Mucosa of rectum (tissue), 2 donors: Measurements from ENCODE around the gene PLEKHO2.

Source experiments
- H3K27ac ChIP-seq, 2 donors: one replicate each; pipeline ENCODE4 v1.7.0; 2013; ENCODE audit warnings: inconsistent platforms in 2 of 2, low read depth in 2 of 2, low read length in 2 of 2
- H3K27me3 ChIP-seq, 2 donors: one replicate each; pipeline ENCODE4 v1.7.0; 2013; ENCODE audit warnings: low read length in 2 of 2; ENCODE audit not compliant: control insufficient read depth in 2 of 2, insufficient read depth in 2 of 2
- H3K36me3 ChIP-seq, 2 donors: one replicate each; pipeline ENCODE4 v1.7.0; 2013; ENCODE audit warnings: low read length in 2 of 2; ENCODE audit not compliant: control insufficient read depth in 2 of 2, insufficient read depth in 2 of 2
- H3K4me1 ChIP-seq, 2 donors: one replicate each; pipeline ENCODE4 v1.7.0; 2013; ENCODE audit warnings: low read length in 2 of 2, mild to moderate bottlenecking in 1 of 2; ENCODE audit not compliant: control insufficient read depth in 2 of 2, insufficient read depth in 2 of 2
- H3K4me3 ChIP-seq, 2 donors: one replicate each; pipeline ENCODE4 v1.7.0; 2013; ENCODE audit warnings: low read length in 2 of 2
- H3K9ac ChIP-seq, 2 donors: one replicate each; pipeline ENCODE4 v1.7.0; 2013; ENCODE audit warnings: low read length in 2 of 2, low read depth in 1 of 2, mild to moderate bottlenecking in 1 of 2
- H3K9me3 ChIP-seq, 2 donors: one replicate each; pipeline ENCODE4 v1.7.0; 2013; ENCODE audit warnings: low read length in 2 of 2; ENCODE audit not compliant: control insufficient read depth in 2 of 2
- donor health status: healthy.
- donor health status: Normal muscosa, but diverticular disease.

The PLEKHO2 gene

DNA sequence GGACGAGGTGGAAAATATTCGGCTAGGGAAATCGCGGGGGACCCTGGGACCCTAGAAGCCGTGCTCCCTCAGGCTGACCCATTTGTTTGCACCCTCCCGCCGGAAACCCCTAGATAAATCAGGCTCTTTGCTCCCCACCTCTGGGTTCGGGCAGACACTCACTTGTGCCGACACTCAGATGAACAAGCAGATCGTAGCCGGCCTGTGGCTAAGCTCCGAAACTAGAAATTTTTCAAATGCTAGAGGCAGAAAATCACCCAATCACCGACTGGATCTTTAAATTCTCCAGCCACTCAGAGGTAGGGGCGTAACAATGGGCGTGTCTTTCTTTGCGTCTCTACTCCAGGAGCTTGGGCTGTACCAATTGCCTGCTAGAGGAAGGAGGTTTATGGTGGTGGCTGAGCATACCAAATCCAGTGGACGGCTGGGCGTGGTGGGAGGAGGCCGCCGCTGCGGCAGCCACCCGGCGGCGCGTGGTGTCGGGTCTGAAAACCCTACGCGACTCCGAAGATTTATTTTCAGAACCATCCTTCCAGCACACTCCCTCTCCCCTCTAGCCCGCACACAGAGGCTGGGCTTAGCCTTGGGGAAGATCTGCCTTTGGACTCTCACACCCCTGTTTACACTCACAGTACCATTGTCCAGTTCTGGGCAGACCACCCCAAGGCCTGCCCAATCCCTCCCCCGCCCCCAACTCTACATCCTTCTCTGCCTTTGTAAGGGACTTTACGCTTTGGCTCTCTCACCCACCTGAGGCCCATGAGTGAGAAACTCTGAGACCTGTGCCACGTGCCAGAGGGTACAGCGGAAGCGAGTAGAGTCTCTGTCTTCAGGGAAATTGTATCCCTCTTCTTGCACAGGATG, 16.1 kb upstream of the PLEKHO2 start, which contains the start of gene PIF1:
TSS of gene PIF1 (minus strand) at position 217 of the 864 bp plus-strand sequence. CDS start 1,312 bp downstream, outside the sequence.
- no peaks in the 10 kb centered on the region for H3K36me3 ChIP-seq
- peaks cover 0 to 4% of the 10 kb centered on the region in 2 donors for H3K27me3 ChIP-seq
- H3K9ac ChIP-seq, result peak within 1 kb of the TSS; percentile 42 to 57
- peaks cover 15 to 18% of the 10 kb centered on the region in 2 donors for H3K4me1 ChIP-seq
- H3K4me3 ChIP-seq, result peak within 1 kb of the TSS; percentile 65 to 82
- peak within 1 kb of the TSS; percentile 11 to 72 for H3K27ac ChIP-seq
- no peaks in the 10 kb centered on the region for H3K9me3 ChIP-seq

DNA sequence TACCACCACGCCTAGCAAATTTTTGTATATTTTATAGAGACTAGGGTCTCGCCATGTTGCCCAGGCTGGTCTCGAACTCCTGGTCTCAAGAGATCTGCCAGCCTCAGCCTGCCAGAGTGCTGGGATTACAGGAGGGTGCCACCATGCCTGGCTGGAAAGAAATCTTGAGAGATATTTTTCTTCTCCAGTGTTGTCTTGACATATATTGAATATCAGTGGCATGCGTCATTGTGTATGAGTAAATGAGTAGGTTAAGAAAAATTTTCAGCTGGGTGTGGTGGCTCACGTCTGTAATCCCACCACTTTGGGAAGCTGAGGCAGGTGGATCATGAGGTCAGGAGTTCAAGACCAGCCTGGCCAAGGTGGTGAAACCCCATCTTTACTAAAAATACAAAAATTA, 12.7 kb upstream of the PLEKHO2 start:
- no peaks in the 10 kb centered on the region for H3K36me3 ChIP-seq
- H3K9me3 ChIP-seq, result no peaks in the 10 kb centered on the region
- H3K4me3 ChIP-seq, result no peak overlapping the region
- no peak overlapping the region for H3K27ac ChIP-seq
- peaks cover 15% of the 10 kb centered on the region in 2 donors for H3K4me1 ChIP-seq
- no peak overlapping the region for H3K9ac ChIP-seq
- H3K27me3 ChIP-seq, result peaks cover 0 to 4% of the 10 kb centered on the region in 2 donors

DNA sequence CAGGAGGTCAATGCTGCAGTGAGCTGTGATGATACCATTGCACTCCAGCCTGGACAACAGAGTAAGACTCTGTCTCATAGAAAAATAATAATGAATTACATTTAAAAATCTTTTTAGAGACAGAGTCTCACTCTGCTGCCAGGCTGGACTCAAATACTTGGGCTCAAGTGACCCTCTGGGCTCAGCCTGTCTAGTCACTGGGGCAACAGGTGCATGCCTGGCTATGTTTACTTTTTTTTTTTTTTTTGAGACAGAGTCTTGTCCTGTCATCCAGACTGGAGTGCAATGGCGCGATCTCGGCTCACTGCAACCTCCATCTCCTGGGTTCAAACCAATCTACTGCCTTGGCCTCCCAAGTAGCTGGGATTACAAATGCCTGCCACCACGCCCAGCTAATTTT, 8.0 kb upstream of the PLEKHO2 start:
- H3K27ac ChIP-seq, result no peak overlapping the region
- H3K4me3 ChIP-seq, result no peak overlapping the region
- peaks cover 6% of the 10 kb centered on the region in 2 donors for H3K4me1 ChIP-seq
- H3K36me3 ChIP-seq, result no peaks in the 10 kb centered on the region
- H3K9ac ChIP-seq, result no peak overlapping the region
- no peaks in the 10 kb centered on the region for H3K27me3 ChIP-seq
- H3K9me3 ChIP-seq, result no peaks in the 10 kb centered on the region

DNA sequence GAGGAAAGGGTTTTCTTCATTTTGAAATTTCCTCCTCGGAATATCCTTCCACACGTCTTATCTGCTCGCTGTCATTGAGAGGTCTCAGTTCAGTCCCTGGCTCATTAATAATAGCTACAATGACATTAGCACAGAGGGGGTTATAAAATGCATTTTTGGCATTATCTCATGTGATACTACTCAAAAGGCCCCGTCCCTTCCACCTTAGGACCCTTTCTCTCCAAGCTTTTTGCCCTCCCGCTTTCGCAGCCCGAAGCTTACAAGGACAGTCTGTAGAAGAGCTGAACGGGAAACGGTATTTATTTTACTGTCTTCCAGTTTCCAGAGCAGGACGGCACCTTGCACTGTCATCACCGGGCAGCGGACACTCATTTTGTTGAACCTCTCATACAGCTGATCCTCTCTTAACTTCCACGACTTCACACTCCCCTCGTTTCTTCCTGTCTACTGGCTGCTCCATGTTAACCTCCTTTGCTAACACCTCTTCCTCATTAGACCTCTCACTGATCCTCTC, 5.6 kb upstream of the PLEKHO2 start:
- Histone ChIP-seq H3K9ac (peak overlapping the region; percentile 29 to 44), H3K4me1 (peaks cover 12% of the 10 kb centered on the region in 2 donors), H3K27ac (peak overlapping the region; percentile 26 to 70), H3K36me3 (no peaks in the 10 kb centered on the region), H3K9me3 (no peaks in the 10 kb centered on the region), H3K27me3 (peaks cover 0 to 5% of the 10 kb centered on the region in 2 donors), H3K4me3 (peak overlapping the region in 1 of 2 donors; percentile 56)

DNA sequence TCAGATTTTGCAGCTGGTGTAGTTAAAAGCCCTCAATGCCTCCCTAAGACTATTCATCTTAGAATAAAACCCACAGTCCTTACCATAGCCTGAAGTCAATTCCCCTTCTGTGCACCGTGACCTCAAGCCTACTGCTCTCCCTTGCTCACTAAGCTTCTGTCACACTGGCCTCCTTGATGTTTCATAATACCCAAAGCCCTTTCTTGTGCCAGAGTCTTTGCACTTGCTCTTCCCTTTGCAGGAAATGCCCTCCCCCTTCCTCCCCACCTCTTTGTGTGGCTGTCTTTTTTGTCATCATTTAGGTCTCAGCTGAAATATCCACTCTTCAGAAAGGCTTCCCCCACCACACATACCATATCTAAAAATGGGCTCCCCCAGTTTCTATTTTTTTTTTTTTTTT, 4.2 kb upstream of the PLEKHO2 start:
- Histone ChIP-seq H3K36me3 (no peaks in the 10 kb centered on the region), H3K27me3 (peaks cover 0 to 6% of the 10 kb centered on the region in 2 donors), H3K4me3 (no peak overlapping the region), H3K9ac (no peak overlapping the region), H3K27ac (no peak overlapping the region), H3K9me3 (no peaks in the 10 kb centered on the region), H3K4me1 (peaks cover 13 to 17% of the 10 kb centered on the region in 2 donors)

DNA sequence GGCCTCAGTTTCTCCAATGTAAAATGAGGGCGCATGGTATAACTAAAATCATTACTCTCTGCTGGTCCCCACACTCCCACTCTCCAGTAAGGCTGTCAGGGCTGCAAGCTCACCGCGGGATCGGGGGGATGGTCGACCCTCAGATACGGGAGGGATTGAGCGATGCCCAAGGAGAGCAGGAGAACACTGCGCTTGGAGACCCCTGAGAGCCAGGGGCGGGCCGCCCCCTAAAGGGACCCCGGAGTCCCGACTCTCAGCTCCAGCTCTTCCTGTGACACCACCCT, 713 bp upstream of the PLEKHO2 start:
- H3K9me3 ChIP-seq, result no peaks in the 10 kb centered on the region
- peak overlapping the region; percentile 83 to 85 for H3K27ac ChIP-seq
- peaks cover 0 to 6% of the 10 kb centered on the region in 2 donors for H3K27me3 ChIP-seq
- H3K4me3 ChIP-seq, result peak overlapping the region; percentile 68 to 74
- H3K36me3 ChIP-seq, result no peaks in the 10 kb centered on the region
- peaks cover 28 to 36% of the 10 kb centered on the region in 2 donors for H3K4me1 ChIP-seq
- peak overlapping the region; percentile 9 to 73 for H3K9ac ChIP-seq

DNA sequence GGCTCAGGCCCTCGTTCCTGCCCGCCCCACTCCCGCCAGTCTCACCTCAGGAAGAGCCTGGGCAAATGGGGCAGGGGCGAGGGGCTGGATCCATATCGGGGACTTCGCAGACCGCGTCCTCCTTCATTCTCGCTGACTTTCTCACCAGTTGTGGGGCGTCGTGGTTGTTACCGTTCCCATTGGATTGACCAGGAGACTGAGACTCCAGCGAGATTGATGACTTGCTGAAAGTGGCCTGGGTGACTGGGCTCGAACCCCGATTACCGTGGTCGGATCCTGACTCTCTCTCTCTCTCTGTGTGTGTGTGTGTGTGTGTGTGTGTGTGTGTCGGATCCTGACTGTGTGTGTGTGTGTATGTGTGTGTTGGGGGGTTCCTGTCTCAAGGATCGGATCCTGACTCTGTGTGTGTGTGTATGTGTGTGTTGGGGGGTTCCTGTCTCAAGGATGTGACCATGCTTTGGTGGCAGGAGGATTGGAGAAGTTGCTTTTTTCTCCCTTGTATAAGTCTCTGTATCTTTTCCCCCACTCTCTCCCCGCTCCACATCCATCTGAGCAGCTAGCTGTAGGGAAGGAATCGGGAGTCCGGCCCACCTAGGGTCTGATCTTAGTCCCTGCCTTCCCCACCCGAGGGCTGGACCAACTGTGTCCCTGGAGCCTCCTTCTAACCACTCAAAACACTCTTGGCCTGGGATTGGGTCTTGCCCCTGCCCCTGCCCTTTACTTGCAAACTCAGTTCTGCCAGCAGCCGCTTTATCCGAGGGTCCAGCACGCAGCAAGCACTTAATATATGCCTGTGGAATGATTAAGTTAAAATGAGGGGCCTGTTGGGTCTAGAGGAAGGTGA, 603 bp downstream of the PLEKHO2 start:
- Histone ChIP-seq H3K9me3 (no peaks in the 10 kb centered on the region), H3K27ac (peak overlapping the region; percentile 78 to 86), H3K27me3 (peaks cover 0 to 6% of the 10 kb centered on the region in 2 donors), H3K4me3 (peak overlapping the region; percentile 70 to 88), H3K9ac (peak overlapping the region; percentile 72 to 77), H3K4me1 (peaks cover 24 to 32% of the 10 kb centered on the region in 2 donors), H3K36me3 (no peaks in the 10 kb centered on the region)

DNA sequence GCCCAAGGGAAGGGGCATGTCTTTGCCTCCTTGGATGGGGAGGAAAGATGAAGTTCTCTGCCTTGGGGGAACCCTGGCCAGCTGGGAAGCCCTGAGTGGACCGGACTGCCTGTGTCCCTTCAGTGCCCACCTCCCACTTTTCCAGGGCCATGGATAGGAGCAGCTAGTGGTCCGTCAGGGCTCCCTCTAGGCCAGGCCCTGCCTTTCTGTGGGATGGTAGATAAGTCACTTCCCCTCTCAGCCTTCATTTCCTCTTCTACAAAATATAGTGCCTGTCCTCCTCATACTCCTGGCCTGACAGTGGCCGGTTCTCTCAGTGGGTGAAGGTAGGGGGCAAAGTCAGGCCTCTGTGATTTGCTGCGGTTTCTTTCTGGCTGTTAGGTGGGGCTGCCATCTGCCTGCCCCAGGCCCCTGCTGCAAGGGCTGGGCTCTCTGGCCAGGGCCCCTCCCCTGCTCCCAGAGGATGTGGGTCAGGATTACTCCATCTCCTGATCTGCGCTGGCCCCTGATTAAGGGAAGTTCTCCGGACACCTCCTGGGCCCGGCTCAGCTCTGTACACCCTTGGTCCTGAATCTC, 1.4 kb downstream of the PLEKHO2 start:
- Histone ChIP-seq H3K9ac (peak overlapping the region; percentile 72 to 77), H3K4me1 (peaks cover 24 to 32% of the 10 kb centered on the region in 2 donors)

DNA sequence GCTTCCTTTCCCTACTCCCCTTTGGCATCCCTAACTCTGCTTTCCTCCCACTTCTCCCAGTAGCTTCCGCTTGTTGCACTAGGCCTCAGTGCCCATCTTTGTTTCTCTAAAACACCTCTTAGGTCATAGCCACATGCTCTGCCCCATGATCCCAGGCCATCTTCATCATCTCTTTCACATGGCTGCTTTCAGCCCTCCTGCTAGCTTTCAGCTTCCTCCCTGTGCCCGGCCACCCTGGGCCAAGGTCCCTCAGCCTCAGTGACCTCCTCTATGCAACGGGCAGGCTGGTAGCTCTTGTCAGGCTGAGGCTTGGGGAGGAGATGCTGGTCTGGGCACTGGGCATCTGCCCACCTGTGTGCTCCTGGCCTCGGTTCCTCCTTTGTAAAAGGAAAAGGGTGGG, 2.3 kb downstream of the PLEKHO2 start:
- Histone ChIP-seq H3K27me3 (peaks cover 0 to 6% of the 10 kb centered on the region in 2 donors), H3K9me3 (no peaks in the 10 kb centered on the region), H3K27ac (peak overlapping the region; percentile 62 to 86), H3K4me1 (peaks cover 24 to 32% of the 10 kb centered on the region in 2 donors), H3K4me3 (peak overlapping the region; percentile 43 to 88), H3K9ac (peak overlapping the region; percentile 44 to 58), H3K36me3 (peaks cover 0 to 3% of the 10 kb centered on the region in 2 donors)

More for the DNA sequence above, 1.4 kb downstream of the PLEKHO2 start:
- Histone ChIP-seq H3K27me3 (peaks cover 0 to 6% of the 10 kb centered on the region in 2 donors), H3K36me3 (peaks cover 0 to under 1% of the 10 kb centered on the region in 2 donors), H3K27ac (peak overlapping the region; percentile 78 to 86), H3K4me3 (peak overlapping the region; percentile 70 to 88), H3K9me3 (no peaks in the 10 kb centered on the region)
